ENCODE data around the gene PPP4R4.

DNA sequence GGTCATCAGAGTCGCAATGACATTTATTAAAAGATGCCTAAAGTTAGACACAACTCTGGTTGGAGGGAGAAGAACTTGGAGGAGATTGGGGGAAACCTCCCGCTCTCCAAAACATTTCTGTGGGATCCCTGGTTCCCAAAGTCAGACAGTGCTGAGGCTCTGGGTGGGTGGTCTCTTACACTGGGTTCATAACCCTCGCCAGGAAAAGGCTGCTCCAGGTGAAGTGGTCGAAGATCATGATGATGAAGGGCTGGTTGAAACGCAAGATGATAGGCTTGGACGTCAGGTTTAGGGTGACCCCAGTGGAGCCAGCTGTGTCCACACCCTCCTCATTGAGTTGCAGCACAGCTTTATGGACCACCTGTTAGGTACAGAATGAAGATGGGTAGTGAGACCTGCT lies 130.1 kb downstream of the PPP4R4 start:
- TF ChIP-seq EZH2phosphoT487 (IDR thresholded peaks at IDR 0.05; ENCODE audit: insufficient read depth, low read depth) (no peak), EZH2 (IDR thresholded peaks at IDR 0.05; ENCODE audit: insufficient read depth, poor library complexity, severe bottlenecking) (no peak)

Data from GM23248 (cell line).